DND-41 (cell line): Measurements from ENCODE around the gene RAD51AP1.

ENCODE experiments used
- ATAC-seq: fragments of 200-7000 bp; cut with Tn5 transposase; 3 replicates; pipeline ENCODE4 v1.9.1; 2021; ENCODE audit warnings: low read depth; ENCODE audit not compliant: insufficient read depth
- DNase-seq: peaks from one replicate; pipeline ENCODE4 v3.0.0-alpha.2; 2020
- H2AFZ ChIP-seq: 2 replicates; pipeline ENCODE4 v1.6.0; 2012; ENCODE audit warnings: low read depth, low read length
- H3K27ac ChIP-seq: 2 replicates; pipeline ENCODE4 v1.5.1; 2012; ENCODE audit warnings: low read length, inconsistent platforms
- H3K27me3 ChIP-seq: fragments of 200-600 bp; sonication (generic); 2 replicates; pipeline ENCODE4 v1.6.0; 2012; ENCODE audit warnings: low read length, mild to moderate bottlenecking, inconsistent platforms; ENCODE audit not compliant: insufficient read depth, poor library complexity
- H3K36me3 ChIP-seq: 2 replicates; pipeline ENCODE4 v1.5.1; 2012; ENCODE audit warnings: low read length, inconsistent platforms; ENCODE audit not compliant: insufficient read depth
- H3K4me1 ChIP-seq: 2 replicates; pipeline ENCODE4 v1.5.1; 2012; ENCODE audit warnings: mild to moderate bottlenecking, low read length; ENCODE audit not compliant: insufficient read depth
- H3K4me2 ChIP-seq: 2 replicates; pipeline ENCODE4 v1.6.0; 2012; ENCODE audit warnings: mild to moderate bottlenecking, moderate library complexity, low read length, inconsistent platforms; ENCODE audit not compliant: insufficient read depth
- H3K4me3 ChIP-seq, 2 experiments: fragments of 200-600 bp in 1 of 2; shearing (Covaris generic) in 1 of 2; 2 replicates each; pipeline ENCODE4 v1.5.1; 2012 to 2016; ENCODE audit warnings: inconsistent platforms in 2 of 2, low read length in 2 of 2, mild to moderate bottlenecking in 2 of 2, low read depth in 1 of 2, moderate library complexity in 1 of 2
- H3K79me2 ChIP-seq: 2 replicates; pipeline ENCODE4 v1.6.0; 2012; ENCODE audit warnings: low read length, inconsistent platforms; ENCODE audit not compliant: insufficient read depth
- H3K9ac ChIP-seq: 2 replicates; pipeline ENCODE4 v1.6.0; 2012; ENCODE audit warnings: low read depth, mild to moderate bottlenecking, inconsistent platforms, low read length, moderate library complexity
- H3K9me3 ChIP-seq: 2 replicates; pipeline ENCODE4 v1.5.1; 2012; ENCODE audit warnings: low read length, moderate library complexity, mild to moderate bottlenecking, inconsistent platforms; ENCODE audit not compliant: insufficient read depth, severe bottlenecking
- H4K20me1 ChIP-seq: 2 replicates; pipeline ENCODE4 v1.6.0; 2012; ENCODE audit warnings: low read length; ENCODE audit not compliant: insufficient read depth
- EZH2 ChIP-seq: IDR thresholded peaks from 3 replicates; pipeline ENCODE4 v1.6.1; 2012; ENCODE audit warnings: borderline replicate concordance, low read depth, mild to moderate bottlenecking, moderate library complexity, low read length, inconsistent platforms; ENCODE audit not compliant: severe bottlenecking
- TF ChIP-seq, protein P1 (sequence below): IDR thresholded peaks from 2 replicates; pipeline ENCODE4 v1.5.1; 2012; ENCODE audit warnings: borderline replicate concordance, low read length, moderate library complexity, mild to moderate bottlenecking; ENCODE audit not compliant: poor library complexity, severe bottlenecking; ENCODE audit errors: extremely low read depth

Gene RAD51AP1

DNA sequence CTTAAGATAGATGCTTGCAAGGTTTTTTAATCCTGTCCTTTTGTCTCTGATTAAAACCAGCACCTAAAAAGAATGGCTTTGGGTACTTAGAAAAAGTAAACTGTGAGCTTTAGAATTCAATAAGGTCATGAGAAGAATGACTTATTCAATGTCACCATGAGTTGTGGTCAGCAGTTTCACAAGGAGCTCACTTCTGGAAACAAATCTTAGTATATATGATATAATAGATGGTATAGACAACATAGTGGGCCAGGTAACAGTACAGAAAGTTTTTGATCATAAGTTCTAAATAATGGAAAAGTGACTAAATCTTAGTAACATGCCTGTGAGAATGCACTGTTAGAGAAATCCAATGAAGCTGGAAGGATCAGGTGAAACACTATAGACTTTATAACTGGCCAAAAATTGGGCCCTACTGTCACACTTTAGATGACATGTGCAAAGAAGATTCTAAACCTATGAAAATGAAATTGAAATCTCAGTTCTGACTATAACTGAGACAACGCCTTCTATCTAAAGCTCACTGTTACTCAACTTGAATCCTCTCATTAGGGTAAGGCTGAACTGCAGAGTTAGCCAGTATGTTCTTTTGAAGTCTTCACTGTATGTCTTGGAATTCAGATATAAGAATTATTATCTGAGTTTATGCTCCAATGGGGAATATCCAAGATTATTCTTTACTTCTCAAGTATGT is 42.4 kb upstream of the RAD51AP1 start:
- Histone ChIP-seq H3K27me3 (no peaks in the 10 kb centered on the region), H3K27ac (no peak overlapping the region), H3K4me1 (no peaks in the 10 kb centered on the region), H3K4me2 (no peak overlapping the region), H3K9me3 (no peaks in the 10 kb centered on the region), H3K36me3 (peaks cover 57% of the 10 kb centered on the region; the same call in 1 of the 2 replicates), H2AFZ (no peak overlapping the region), H3K79me2 (no peaks in the 10 kb centered on the region), H4K20me1 (no peaks in the 10 kb centered on the region), H3K4me3 (no peak overlapping the region), H3K9ac (no peak overlapping the region)
- DNase-seq (no peak), ATAC-seq (no peak)
- no peak for TF ChIP-seq EZH2
- TF ChIP-seq, protein P1, sequence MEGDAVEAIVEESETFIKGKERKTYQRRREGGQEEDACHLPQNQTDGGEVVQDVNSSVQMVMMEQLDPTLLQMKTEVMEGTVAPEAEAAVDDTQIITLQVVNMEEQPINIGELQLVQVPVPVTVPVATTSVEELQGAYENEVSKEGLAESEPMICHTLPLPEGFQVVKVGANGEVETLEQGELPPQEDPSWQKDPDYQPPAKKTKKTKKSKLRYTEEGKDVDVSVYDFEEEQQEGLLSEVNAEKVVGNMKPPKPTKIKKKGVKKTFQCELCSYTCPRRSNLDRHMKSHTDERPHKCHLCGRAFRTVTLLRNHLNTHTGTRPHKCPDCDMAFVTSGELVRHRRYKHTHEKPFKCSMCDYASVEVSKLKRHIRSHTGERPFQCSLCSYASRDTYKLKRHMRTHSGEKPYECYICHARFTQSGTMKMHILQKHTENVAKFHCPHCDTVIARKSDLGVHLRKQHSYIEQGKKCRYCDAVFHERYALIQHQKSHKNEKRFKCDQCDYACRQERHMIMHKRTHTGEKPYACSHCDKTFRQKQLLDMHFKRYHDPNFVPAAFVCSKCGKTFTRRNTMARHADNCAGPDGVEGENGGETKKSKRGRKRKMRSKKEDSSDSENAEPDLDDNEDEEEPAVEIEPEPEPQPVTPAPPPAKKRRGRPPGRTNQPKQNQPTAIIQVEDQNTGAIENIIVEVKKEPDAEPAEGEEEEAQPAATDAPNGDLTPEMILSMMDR: no peak

DNA sequence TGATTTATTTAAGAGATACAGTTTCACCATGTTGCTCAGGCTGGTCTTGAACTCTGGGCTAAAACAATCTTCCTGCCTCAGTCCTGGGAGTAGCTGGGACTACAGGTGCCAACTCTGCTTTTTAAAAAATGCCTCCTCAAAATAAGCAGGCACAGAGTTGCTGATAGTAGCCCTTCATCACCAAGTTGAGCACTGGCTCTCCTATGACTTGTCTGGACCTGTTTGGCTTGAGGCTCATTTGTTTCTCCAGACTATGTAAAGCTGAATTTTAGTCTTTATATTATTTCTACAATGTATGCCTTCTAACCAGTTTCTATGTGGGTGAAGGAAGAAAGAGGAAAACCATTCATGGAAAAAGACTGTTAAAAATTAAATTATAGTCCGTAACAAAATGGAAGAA is 39.5 kb upstream of the RAD51AP1 start:
- H3K79me2 ChIP-seq: no peaks in the 10 kb centered on the region
- no peaks in the 10 kb centered on the region for H3K27me3 ChIP-seq
- H3K36me3 ChIP-seq: peaks cover 73% of the 10 kb centered on the region; the same call in 1 of the 2 replicates
- H3K9ac ChIP-seq: no peak overlapping the region
- TF ChIP-seq, protein P1: no peak
- no peak for TF ChIP-seq EZH2
- no peak overlapping the region for H2AFZ ChIP-seq
- H3K4me2 ChIP-seq: no peak overlapping the region
- no peak for DNase-seq
- H3K4me3 ChIP-seq: no peak overlapping the region
- no peaks in the 10 kb centered on the region for H3K4me1 ChIP-seq
- H3K27ac ChIP-seq: no peak overlapping the region
- H4K20me1 ChIP-seq: no peaks in the 10 kb centered on the region
- no peak for ATAC-seq
- H3K9me3 ChIP-seq: no peaks in the 10 kb centered on the region

DNA sequence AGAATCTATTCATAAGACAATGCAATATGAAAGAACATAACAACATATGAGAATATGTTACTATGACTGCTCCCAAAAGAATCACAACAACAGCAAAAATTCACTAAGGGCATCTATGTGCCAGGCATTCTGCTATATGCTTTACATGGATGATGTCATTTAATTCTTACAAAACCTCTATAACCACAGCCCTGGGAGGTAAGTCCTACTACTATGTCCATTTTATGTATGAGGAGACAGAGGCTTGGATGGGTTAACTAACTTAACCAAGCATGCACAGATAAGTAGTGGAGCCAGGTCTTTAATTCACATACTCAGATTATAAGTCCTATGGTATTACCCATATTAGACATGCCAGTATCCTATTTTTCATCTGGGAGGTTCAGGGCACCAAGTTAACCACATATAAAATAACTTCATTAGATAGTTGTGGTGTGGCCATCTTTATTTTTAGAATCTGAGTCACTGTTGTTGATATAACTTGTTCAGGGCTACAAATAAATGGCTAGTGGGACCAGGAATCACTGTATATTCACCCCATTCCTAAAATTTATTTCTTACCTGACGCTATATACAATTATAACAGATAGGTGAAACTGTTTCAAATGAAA is 33.2 kb upstream of the RAD51AP1 start:
- Histone ChIP-seq H3K4me3 (no peak overlapping the region), H2AFZ (no peak overlapping the region), H4K20me1 (no peaks in the 10 kb centered on the region), H3K36me3 (peaks cover 32% of the 10 kb centered on the region; the same call in 1 of the 2 replicates), H3K4me2 (no peak overlapping the region), H3K27me3 (no peaks in the 10 kb centered on the region), H3K27ac (no peak overlapping the region), H3K9me3 (no peaks in the 10 kb centered on the region), H3K79me2 (no peaks in the 10 kb centered on the region), H3K9ac (no peak overlapping the region), H3K4me1 (peaks cover 25% of the 10 kb centered on the region)
- no peak for ATAC-seq
- no peak for TF ChIP-seq EZH2
- TF ChIP-seq, protein P1: no peak
- DNase-seq: no peak
